ENCODE data around the gene EVA1B. TPM values are rescaled to one million over a fixed set of nuclear protein-coding genes. Genes with fewer than 3 reads are reported as not detected.

The EVA1B gene
- total and polyA plus RNA-seq, 2 donors (not counting 3 experiments of a cell fraction or from before 2014, with no cell fraction given): 64.7 to 132 TPM

DNA sequence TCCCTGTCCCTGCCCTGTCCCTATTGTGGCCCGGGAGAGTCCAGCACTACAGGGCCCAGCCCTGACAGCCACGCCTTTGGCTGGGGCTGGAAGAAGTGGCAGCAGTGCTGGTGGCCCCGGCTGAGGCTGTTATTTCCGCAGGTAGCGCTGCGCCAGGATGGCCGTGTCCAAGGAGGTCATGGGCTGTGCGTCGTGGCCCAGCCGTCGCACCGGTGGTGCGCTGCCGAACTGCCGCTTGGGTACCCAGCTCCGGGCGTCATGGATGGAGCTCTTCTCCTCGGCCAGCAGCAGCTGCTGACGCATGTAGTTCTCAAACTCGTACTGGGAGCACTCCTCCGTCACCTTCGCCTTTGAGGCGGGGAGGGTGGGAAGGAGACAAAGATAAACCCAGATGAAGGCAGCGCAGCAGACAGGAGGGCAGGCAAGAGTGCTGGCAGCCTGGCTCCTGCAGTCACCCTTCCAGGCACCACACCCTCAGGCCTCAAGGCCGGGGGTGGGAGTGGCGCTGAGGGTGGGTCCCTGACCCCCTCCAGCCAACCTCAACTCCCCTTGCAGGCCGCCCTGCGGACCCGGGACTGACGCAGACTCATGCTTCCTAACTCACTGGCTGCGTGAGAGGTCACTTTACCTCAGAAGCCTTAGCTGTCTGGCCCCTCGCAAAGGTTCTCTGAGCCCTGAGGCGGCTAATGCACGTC, 18.3 kb upstream of the EVA1B start:
- DNase-seq (ENCODE audit: low read depth, low spot score): no peak
- Histone ChIP-seq H3K9me1 (replicated peaks; ENCODE audit: control insufficient read depth, extremely low read depth, insufficient read depth, low read length) (no peaks in the 10 kb centered on the region), H3K9ac (replicated peaks; ENCODE audit: extremely low read depth, insufficient read depth, low read length) (no peak overlapping the region), H3K27me3 (ENCODE audit: control insufficient read depth in 2 of 2, insufficient read depth in 2 of 2, low read length in 2 of 2) (no peaks in the 10 kb centered on the region), H3K4me2 (ENCODE audit: insufficient read depth, low read length) (no peak overlapping the region), H3K79me2 (ENCODE audit: control insufficient read depth, insufficient read depth, low read length) (no peaks in the 10 kb centered on the region), H3K9me3 (replicated peaks; ENCODE audit: control insufficient read depth, insufficient read depth, low read length) (no peaks in the 10 kb centered on the region), H2AFZ (ENCODE audit: low read depth, low read length) (no peak overlapping the region), H3K4me1 (ENCODE audit: control insufficient read depth, extremely low read depth, insufficient read depth, low read length) (peaks cover 28% of the 10 kb centered on the region), H3K36me3 (ENCODE audit: control insufficient read depth in 2 of 2, extremely low read depth in 1 of 2, insufficient read depth in 2 of 2, low read length in 2 of 2) (peaks cover 2 to 15% of the 10 kb centered on the region in 2 experiments), H3K4me3 (replicated peaks in 1 of 3; ENCODE audit: insufficient read depth in 1 of 3, low read depth in 1 of 3, low read length in 3 of 3) (no peak overlapping the region), H3K27ac (ENCODE audit: insufficient read depth, low read depth, low read length) (peak overlapping the region; percentile 48), H4K20me1 (replicated peaks; ENCODE audit: control insufficient read depth, extremely low read depth, insufficient read depth, low read length) (no peaks in the 10 kb centered on the region)
- ChIA-PET CTCF (interaction anchor here (0.7 to 6.8 kb wide), 25 partner anchors 9 to 192 kb away, joined by 3 to 152 read pairs (median 8); partner anchors contain the start of genes EVA1B, LSM10, OSCP1 and TRAPPC3), POLR2A (interaction anchor here (0.8 to 1.1 kb wide), 2 partner anchors 9 to 45 kb away, joined by 3 to 4 read pairs; no protein-coding TSS in a partner anchor)
- TF ChIP-seq POLR2A (IDR thresholded peaks at IDR 0.05; ENCODE audit: low read depth, low read length): no peak
- no peak for TF ChIP-seq GATA2 (IDR thresholded peaks at IDR 0.05; ENCODE audit: insufficient read depth, insufficient read length, low read depth, low read length)
- TF ChIP-seq JUN (IDR thresholded peaks at IDR 0.05; ENCODE audit: borderline replicate concordance, insufficient read depth, insufficient read length, low read depth): no peak
- TF ChIP-seq, protein P1, sequence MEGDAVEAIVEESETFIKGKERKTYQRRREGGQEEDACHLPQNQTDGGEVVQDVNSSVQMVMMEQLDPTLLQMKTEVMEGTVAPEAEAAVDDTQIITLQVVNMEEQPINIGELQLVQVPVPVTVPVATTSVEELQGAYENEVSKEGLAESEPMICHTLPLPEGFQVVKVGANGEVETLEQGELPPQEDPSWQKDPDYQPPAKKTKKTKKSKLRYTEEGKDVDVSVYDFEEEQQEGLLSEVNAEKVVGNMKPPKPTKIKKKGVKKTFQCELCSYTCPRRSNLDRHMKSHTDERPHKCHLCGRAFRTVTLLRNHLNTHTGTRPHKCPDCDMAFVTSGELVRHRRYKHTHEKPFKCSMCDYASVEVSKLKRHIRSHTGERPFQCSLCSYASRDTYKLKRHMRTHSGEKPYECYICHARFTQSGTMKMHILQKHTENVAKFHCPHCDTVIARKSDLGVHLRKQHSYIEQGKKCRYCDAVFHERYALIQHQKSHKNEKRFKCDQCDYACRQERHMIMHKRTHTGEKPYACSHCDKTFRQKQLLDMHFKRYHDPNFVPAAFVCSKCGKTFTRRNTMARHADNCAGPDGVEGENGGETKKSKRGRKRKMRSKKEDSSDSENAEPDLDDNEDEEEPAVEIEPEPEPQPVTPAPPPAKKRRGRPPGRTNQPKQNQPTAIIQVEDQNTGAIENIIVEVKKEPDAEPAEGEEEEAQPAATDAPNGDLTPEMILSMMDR (IDR thresholded peaks at IDR 0.05; ENCODE audit: extremely low read depth in 1 of 2, insufficient read depth in 1 of 2, low read depth in 1 of 2, low read length in 2 of 2): no peak
- no peak for TF ChIP-seq EZH2 (IDR thresholded peaks at IDR 0.05; ENCODE audit: borderline replicate concordance, low read depth, low read length, severe bottlenecking)
- no peak for TF ChIP-seq POLR2AphosphoS5 (IDR thresholded peaks at IDR 0.05; ENCODE audit: insufficient read depth, low read depth, low read length)
- TF ChIP-seq, protein P2, sequence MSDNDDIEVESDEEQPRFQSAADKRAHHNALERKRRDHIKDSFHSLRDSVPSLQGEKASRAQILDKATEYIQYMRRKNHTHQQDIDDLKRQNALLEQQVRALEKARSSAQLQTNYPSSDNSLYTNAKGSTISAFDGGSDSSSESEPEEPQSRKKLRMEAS (IDR thresholded peaks at IDR 0.05; ENCODE audit: insufficient read depth, insufficient read length): no peak
- TF ChIP-seq FOS (IDR thresholded peaks at IDR 0.05; ENCODE audit: borderline replicate concordance, insufficient read depth, low read length): no peak
- no peak for TF ChIP-seq MYC (IDR thresholded peaks at IDR 0.05; ENCODE audit: low read depth, low read length)
- intact Hi-C loops (cut with micrococcal nuclease): loop anchor here (1.0 kb wide), 5 partner anchors 28 to 192 kb away; partner anchors contain the start of gene TRAPPC3
- dilution Hi-C loops (cut with MboI; ENCODE audit: extremely low pct_ligation_motif_present, low sequenced_read_pairs): no loop called here
- FAIRE-seq: no peak
- BruUV-seq (replicated peaks): no TSS peak

Data from endothelial cell of umbilical vein (primary cell).